ENCODE data around the gene BUB1B. TPM values are rescaled to one million over a fixed set of nuclear protein-coding genes. Genes with fewer than 3 reads are reported as not detected.

The BUB1B gene
- total RNA-seq, 1 experiment from 2014 or later, result 83.2 TPM

DNA sequence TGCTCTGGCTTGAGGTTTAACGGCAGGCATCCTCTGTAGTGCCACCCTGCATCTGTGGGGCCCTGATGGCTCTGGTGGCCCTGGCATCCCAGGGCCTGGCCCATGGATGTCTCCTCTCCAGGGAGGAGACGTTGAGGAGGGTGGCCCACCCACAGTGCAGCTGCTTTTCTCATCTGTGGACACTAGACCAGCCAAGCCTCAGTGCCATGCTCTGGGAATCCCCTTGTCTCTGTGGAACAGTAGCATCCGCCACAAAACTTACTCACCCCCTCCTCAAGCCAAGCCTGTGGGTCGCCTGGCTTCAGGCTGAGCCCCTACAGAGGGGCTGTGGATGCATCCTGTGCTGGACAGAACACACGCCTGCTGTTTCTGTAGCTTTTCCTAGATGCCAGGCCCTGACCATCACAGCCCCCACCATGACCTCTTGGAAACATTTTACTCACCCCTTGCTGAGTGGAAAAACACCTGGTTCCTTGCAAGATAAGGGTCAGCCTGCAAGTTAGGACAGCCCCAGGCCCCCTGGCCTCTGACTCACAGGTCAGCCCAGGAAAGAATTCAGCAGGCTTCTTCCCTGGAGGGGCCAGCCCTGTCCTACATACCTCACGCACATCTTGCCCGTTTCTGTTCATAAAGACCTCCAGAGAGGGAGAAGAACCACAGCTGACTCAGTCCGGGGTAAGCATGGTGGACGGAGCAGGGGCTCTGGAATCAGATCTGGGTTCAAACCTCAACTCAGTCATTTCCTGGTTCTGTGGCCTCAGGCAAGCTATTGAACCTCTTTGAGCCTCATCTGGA is 97.0 kb downstream of the BUB1B start:
- Histone ChIP-seq H3T11ph (ENCODE audit: low read length) (no peak overlapping the region), H3K9me3 (ENCODE audit: control insufficient read depth, low read depth, low read length) (no peaks in the 10 kb centered on the region), H3K14ac (ENCODE audit: insufficient read depth, low read length) (no peak overlapping the region), H2BK12ac (ENCODE audit: insufficient read length, low read depth, low read length) (no peak overlapping the region), H3K4me1 (ENCODE audit: insufficient read depth, low read length) (peaks cover 4% of the 10 kb centered on the region; the same call in 1 of the 2 replicates), H2BK5ac (ENCODE audit: insufficient read length, low read length) (no peak overlapping the region), H3K4me2 (ENCODE audit: insufficient read depth, insufficient read length, low read length) (no peak overlapping the region), H4K20me1 (ENCODE audit: control insufficient read depth, insufficient read depth, insufficient read length) (no peaks in the 10 kb centered on the region), H3K27me3 (ENCODE audit: insufficient read depth, low read length) (peaks cover 9% of the 10 kb centered on the region; the same call in 1 of the 2 replicates), H3K18ac (ENCODE audit: insufficient read length, low read depth, low read length) (no peak overlapping the region), H4K8ac (replicated peaks; ENCODE audit: insufficient read length, low read depth, low read length) (no peak overlapping the region), H2BK120ac (ENCODE audit: low read depth, low read length, poor library complexity, severe bottlenecking) (no peak overlapping the region), H2AK5ac (ENCODE audit: insufficient read length, low read length) (no peak overlapping the region), H3K23ac (ENCODE audit: insufficient read length, low read depth, low read length) (no peak overlapping the region), H4K91ac (ENCODE audit: insufficient read length, low read depth, low read length) (no peak overlapping the region), H3K27ac (ENCODE audit: insufficient read length, low read depth, low read length) (no peak overlapping the region), H2BK15ac (ENCODE audit: low read depth, low read length) (no peak overlapping the region), H3K9ac (ENCODE audit: extremely low read depth, insufficient read length, low read length) (no peak overlapping the region), H2AFZ (ENCODE audit: low read length) (no peak overlapping the region), H2BK20ac (ENCODE audit: low read depth, low read length, poor library complexity, severe bottlenecking) (no peak overlapping the region), H3K4ac (ENCODE audit: low read depth, low read length) (no peak overlapping the region), H3K23me2 (ENCODE audit: insufficient read length, low read depth, low read length, poor library complexity, severe bottlenecking) (no peaks in the 10 kb centered on the region), H4K5ac (ENCODE audit: insufficient read length, low read depth, low read length) (no peak overlapping the region), H3K79me2 (ENCODE audit: insufficient read depth, low read length) (no peaks in the 10 kb centered on the region), H3K56ac (ENCODE audit: insufficient read length, low read depth, low read length) (no peak overlapping the region), H3K79me1 (ENCODE audit: insufficient read depth, low read depth, low read length, poor library complexity, severe bottlenecking) (no peaks in the 10 kb centered on the region)
- Mint-ChIP-seq H3K4me3 (no peak overlapping the region), H3K27ac (peak overlapping the region in 1 of 3 experiments; percentile 85; a peak in 4 of 7 replicates), H3K27me3 (ENCODE audit: low read depth) (peaks cover 20% of the 10 kb centered on the region), H3K36me3 (ENCODE audit: insufficient read depth in 1 of 3, low read depth in 3 of 3) (peaks cover 0 to 3% (median 2%) of the 10 kb centered on the region in 3 experiments; a peak in 2 of 7 replicates), H3K4me1 (peaks cover 24 to 25% of the 10 kb centered on the region in 2 experiments), H3K9me3 (no peaks in the 10 kb centered on the region; a peak in 1 of 5 replicates)
- no CpG with 5 or more reads among the region's 9 CpGs for WGBS (ENCODE audit: extremely low coverage, insufficient read length, low lambda C conversion rate)
- TF ChIP-seq, protein P1, sequence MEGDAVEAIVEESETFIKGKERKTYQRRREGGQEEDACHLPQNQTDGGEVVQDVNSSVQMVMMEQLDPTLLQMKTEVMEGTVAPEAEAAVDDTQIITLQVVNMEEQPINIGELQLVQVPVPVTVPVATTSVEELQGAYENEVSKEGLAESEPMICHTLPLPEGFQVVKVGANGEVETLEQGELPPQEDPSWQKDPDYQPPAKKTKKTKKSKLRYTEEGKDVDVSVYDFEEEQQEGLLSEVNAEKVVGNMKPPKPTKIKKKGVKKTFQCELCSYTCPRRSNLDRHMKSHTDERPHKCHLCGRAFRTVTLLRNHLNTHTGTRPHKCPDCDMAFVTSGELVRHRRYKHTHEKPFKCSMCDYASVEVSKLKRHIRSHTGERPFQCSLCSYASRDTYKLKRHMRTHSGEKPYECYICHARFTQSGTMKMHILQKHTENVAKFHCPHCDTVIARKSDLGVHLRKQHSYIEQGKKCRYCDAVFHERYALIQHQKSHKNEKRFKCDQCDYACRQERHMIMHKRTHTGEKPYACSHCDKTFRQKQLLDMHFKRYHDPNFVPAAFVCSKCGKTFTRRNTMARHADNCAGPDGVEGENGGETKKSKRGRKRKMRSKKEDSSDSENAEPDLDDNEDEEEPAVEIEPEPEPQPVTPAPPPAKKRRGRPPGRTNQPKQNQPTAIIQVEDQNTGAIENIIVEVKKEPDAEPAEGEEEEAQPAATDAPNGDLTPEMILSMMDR (conservative IDR thresholded peaks at IDR 0.05), result no peak
- no peak for DNase-seq

Data from H9 (cell line).